ENCODE data around the gene CNTNAP2.
"Not testable (repeated sequence)": the region's sequence is repeated elsewhere in the genome, so short reads cannot be mapped to it uniquely, and the experiment has no call there.

Gene CNTNAP2

DNA sequence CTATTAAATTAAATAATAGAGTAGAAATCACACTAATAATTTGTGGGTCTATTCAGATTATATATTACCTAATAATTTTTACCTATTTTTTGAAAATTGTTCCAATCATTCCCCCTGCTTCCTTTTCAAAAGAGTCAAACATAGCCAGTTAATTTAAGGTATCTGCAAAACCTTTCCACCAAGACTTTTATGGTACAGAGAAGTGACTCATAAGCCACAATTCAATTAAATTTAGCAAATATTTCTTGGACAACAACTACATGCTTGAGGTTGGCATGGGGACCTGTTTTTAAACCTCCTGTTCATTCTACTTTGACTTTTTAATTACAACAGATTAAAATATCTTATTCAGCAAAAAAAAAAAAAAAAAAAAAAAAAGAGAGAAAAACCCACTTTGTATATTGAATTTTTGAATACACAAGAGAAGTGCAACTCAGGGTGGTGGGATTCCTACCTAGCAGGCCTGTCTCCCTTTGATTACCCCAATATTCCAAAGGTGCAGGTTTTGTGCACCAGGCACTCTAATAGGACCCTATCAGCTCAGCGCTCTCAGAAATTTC is 2172.1 kb downstream of the CNTNAP2 start:
- no peak overlapping the region for H3K4me3 ChIP-seq (ENCODE audit: low read depth, low read length)
- TF ChIP-seq, protein P1, sequence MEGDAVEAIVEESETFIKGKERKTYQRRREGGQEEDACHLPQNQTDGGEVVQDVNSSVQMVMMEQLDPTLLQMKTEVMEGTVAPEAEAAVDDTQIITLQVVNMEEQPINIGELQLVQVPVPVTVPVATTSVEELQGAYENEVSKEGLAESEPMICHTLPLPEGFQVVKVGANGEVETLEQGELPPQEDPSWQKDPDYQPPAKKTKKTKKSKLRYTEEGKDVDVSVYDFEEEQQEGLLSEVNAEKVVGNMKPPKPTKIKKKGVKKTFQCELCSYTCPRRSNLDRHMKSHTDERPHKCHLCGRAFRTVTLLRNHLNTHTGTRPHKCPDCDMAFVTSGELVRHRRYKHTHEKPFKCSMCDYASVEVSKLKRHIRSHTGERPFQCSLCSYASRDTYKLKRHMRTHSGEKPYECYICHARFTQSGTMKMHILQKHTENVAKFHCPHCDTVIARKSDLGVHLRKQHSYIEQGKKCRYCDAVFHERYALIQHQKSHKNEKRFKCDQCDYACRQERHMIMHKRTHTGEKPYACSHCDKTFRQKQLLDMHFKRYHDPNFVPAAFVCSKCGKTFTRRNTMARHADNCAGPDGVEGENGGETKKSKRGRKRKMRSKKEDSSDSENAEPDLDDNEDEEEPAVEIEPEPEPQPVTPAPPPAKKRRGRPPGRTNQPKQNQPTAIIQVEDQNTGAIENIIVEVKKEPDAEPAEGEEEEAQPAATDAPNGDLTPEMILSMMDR (IDR thresholded peaks at IDR 0.05; ENCODE audit: control insufficient read depth, extremely low read depth, insufficient read depth) = no peak
- no peak for DNase-seq (ENCODE audit: low read depth)

DNA sequence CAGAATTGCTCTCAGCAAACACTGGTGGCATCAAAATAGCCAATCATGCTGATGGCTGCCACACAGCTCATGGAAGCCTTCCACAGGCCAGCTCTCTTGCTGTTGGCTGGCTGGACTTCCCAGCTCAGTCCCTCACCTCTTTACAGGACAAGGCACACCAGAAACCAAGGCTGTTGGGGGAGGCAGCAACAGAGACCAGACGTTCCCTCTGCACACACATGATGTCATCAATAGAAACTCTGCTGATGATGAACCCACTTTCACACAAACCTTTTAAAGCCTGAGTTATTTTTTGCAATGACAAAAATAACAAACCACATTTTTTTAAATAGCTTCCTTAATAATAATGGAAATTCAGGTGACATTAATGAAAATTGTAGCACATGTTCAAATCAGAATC is 2173.0 kb downstream of the CNTNAP2 start:
- no peak overlapping the region for H3K4me3 ChIP-seq (ENCODE audit: low read depth, low read length)
- no peak for DNase-seq (ENCODE audit: low read depth)
- TF ChIP-seq, protein P1 (IDR thresholded peaks at IDR 0.05; ENCODE audit: control insufficient read depth, extremely low read depth, insufficient read depth) = no peak

DNA sequence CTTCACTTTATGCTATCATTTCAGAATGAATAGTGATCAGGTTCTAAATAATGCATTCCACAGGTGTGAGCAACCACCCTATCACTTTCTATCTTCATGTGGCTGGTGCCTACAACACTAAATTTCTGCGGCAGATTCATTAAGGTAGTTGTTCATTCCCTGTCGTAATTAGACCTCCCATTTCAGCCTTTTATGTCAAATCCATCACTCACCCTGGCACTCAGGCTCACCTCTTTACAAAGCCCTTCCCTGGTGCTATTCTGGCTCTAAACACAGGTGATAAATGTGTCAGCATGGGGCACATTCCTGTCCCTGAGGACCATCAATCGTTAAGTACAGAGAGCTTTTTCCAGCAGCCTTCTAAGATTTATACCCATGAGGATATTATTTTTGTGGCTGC is 2173.9 kb downstream of the CNTNAP2 start:
- no peak overlapping the region for H3K4me3 ChIP-seq (ENCODE audit: low read depth, low read length)
- TF ChIP-seq, protein P1 (IDR thresholded peaks at IDR 0.05; ENCODE audit: control insufficient read depth, extremely low read depth, insufficient read depth) = no peak
- no peak for DNase-seq (ENCODE audit: low read depth)

DNA sequence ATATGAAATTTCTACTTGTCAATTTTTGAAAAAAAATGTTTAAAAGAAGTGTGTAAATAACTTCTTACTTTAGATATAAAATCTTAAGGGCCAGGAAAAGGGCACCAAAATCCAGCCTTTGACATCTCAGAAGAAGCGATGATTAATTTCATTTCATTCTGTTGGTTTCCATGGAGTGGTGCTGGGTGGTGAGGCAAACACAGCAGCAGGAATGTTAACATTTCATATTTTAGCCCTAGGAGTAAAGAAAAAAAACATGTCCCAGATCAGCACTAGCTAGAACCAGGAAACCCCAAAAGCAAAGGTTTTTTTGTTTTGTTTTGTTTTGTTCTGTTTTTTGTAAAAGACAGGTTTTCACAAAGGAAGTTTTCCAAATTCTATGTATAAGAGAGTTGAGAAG is 2175.2 kb downstream of the CNTNAP2 start:
- no peak for DNase-seq (ENCODE audit: low read depth)
- H3K4me3 ChIP-seq (ENCODE audit: low read depth, low read length) = no peak overlapping the region

DNA sequence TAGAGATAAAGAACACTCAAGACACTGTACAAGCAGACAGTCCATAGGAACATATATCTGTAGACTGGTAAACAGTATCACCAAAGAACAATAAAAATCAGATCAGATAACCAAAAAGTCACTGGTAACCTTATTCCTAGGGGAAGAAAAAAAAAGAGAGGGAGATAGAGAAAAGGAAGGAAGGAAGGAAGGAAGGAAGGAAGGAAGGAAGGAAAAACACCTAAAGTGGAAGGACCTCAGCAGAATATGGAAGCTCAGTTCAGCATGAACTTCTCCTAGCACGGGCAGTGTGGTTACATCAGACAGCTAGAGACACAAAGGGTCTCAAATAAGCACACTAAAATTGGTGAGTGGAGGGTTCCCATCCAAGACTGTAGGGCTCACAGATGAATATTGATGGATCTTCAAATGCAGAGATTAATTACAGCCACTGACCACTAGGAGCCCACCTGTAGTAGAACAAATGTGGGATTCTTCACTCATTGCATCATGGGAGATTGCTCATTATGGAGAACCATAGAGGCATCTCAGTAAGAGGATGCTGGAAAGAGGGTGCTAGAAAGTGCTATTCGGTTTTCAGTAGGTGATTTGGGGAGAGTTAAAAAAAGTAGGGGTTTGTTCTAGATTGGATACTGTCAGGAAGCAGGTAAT is 2180.5 kb downstream of the CNTNAP2 start:
- no peak overlapping the region for H3K4me3 ChIP-seq (ENCODE audit: low read depth, low read length)
- no peak for DNase-seq (ENCODE audit: low read depth)
- TF ChIP-seq, protein P1 (IDR thresholded peaks at IDR 0.05; ENCODE audit: control insufficient read depth, extremely low read depth, insufficient read depth) = no peak

More for the DNA sequence above, 2175.2 kb downstream of the CNTNAP2 start:
- TF ChIP-seq, protein P1 (IDR thresholded peaks at IDR 0.05; ENCODE audit: control insufficient read depth, extremely low read depth, insufficient read depth) = no peak

DNA sequence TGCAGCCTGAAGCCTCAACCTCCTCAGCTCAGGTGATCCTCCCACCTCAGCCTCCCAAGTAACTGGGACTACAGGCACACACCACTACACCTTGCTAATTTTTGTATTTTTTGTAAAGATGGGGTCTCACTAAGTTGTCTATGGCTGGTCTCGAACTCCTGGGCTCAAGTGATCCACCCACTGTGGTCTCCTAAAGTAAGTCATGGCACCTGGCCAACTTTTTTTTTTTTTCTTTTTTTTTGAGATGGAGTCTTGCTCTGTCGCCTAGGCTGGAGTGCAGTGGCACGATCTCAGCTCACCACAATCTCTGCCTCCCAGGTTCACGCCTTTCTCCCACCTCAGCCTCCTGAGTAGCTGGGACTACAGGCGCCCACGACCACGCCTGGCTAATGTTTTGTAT is 2182.2 kb downstream of the CNTNAP2 start:
- DNase-seq (ENCODE audit: low read depth); H3K4me3 ChIP-seq (ENCODE audit: low read depth, low read length): not testable (repeated sequence)

DNA sequence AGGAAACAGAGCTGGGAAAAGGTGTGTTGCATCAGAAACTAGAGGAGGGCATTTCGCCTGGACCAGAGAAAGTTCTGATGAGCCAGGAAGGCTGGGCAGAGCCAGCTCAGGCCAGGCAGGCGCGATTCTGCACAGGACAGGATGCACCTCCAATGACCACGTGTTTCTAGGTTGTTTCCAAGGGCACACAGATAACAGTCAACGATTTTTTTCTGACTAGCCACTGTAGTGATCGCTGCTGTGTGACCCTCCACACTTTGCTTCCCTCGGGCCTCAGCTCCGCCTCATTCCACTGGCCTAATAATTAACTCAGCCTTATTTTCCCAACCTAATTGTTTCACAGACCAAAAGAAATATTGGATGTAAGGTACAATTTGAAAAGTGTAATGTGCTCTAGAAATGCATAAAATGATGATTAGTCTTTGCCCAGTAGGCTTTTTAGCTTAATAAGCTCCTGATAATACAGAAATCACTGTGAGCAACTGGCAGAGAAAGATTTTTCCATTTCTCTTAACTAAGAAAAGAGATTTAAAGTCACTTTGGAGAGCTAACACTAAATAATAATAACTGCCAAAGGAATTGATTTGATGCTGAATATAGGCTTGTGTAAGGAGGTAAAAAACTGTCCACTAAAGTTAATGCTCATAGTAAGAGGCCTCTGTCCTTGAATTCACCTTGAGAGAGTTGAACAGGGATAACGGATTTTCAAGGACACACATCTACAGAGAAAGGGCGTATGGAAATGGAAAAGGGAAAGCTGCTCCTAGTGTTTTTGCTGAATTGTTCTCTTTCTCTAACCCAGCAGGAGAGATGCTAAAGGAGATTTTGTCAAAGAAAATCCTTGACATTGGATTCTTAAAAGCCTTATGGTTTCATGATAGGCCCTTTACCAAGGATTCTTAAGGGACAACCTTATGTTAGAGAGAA is 2183.0 kb downstream of the CNTNAP2 start:
- TF ChIP-seq, protein P1 (IDR thresholded peaks at IDR 0.05; ENCODE audit: control insufficient read depth, extremely low read depth, insufficient read depth) = no peak
- H3K4me3 ChIP-seq (ENCODE audit: low read depth, low read length) = no peak overlapping the region
- no peak for DNase-seq (ENCODE audit: low read depth)

DNA sequence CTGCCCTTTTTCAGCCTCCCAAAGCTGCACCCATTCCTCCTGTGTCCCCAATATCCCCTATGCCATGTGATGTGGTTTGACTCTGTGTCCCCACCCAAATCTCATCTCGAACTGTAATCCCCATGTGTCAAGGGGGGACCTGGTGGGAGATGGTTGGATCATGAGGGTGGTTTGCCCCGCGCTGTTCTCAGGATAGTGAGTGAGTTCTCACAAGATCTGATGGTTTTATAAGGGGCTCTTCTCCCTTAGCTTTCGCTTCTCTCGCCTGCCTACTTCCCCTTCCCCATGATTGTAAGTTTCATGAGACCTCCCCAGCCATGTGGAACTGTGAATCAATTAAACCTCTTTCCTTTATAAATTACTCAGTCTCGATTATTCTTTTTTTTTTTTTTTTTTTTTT is 2185.8 kb downstream of the CNTNAP2 start:
- not testable (repeated sequence) for H3K4me3 ChIP-seq (ENCODE audit: low read depth, low read length); DNase-seq (ENCODE audit: low read depth)
